ENCODE results near the gene ADAM17.

ADAM17 gene

DNA sequence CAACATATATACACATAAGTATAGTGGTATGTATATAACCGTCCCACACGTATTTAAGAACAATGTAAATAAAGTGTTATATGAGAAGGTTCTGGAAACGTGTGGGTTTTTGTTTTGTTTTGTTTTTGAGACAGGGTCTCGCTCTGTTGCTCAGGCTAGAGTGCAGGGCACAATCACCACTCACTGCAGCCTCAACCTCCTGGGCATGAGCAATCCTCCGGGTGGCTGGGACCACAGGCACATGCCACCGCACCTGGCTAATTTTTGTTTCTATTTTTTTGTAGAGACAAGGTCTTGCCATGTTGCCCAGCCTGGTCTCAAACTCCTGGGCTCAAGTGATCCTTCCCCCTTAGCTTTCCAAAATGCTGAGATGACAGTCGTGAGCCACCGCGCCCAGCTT is 6.2 kb downstream of the ADAM17 start:
- ATAC-seq (ENCODE audit: low read depth) (no peak), DNase-seq (ENCODE audit: low spot score) (no peak)
- no peak overlapping the region for H3K27ac ChIP-seq (ENCODE audit: poor library complexity, severe bottlenecking)
- H3K9me3 ChIP-seq (ENCODE audit: severe bottlenecking), result no peaks in the 10 kb centered on the region
- H3K36me3 ChIP-seq (ENCODE audit: low read depth), result no peaks in the 10 kb centered on the region
- TF ChIP-seq, protein P1, sequence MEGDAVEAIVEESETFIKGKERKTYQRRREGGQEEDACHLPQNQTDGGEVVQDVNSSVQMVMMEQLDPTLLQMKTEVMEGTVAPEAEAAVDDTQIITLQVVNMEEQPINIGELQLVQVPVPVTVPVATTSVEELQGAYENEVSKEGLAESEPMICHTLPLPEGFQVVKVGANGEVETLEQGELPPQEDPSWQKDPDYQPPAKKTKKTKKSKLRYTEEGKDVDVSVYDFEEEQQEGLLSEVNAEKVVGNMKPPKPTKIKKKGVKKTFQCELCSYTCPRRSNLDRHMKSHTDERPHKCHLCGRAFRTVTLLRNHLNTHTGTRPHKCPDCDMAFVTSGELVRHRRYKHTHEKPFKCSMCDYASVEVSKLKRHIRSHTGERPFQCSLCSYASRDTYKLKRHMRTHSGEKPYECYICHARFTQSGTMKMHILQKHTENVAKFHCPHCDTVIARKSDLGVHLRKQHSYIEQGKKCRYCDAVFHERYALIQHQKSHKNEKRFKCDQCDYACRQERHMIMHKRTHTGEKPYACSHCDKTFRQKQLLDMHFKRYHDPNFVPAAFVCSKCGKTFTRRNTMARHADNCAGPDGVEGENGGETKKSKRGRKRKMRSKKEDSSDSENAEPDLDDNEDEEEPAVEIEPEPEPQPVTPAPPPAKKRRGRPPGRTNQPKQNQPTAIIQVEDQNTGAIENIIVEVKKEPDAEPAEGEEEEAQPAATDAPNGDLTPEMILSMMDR (IDR thresholded peaks at IDR 0.05; ENCODE audit: poor library complexity, severe bottlenecking), result no peak
- no peaks in the 10 kb centered on the region for H3K27me3 ChIP-seq (ENCODE audit: insufficient read depth, poor library complexity, severe bottlenecking)
- H3K4me1 ChIP-seq (ENCODE audit: insufficient read depth, poor library complexity, severe bottlenecking), result peaks cover 23% of the 10 kb centered on the region
- no peak overlapping the region for H3K4me3 ChIP-seq (ENCODE audit: severe bottlenecking)

- no peak for DNase-seq (ENCODE audit: low spot score)
- H3K4me1 ChIP-seq (ENCODE audit: insufficient read depth, poor library complexity, severe bottlenecking), result peaks cover 20% of the 10 kb centered on the region
- H3K27ac ChIP-seq (ENCODE audit: poor library complexity, severe bottlenecking), result no peak overlapping the region
- TF ChIP-seq, protein P1 (IDR thresholded peaks at IDR 0.05; ENCODE audit: poor library complexity, severe bottlenecking), result no peak
- ATAC-seq (ENCODE audit: low read depth), result no peak
- no peaks in the 10 kb centered on the region for H3K27me3 ChIP-seq (ENCODE audit: insufficient read depth, poor library complexity, severe bottlenecking)
- H3K36me3 ChIP-seq (ENCODE audit: low read depth), result no peaks in the 10 kb centered on the region
- no peak overlapping the region for H3K4me3 ChIP-seq (ENCODE audit: severe bottlenecking)
- H3K9me3 ChIP-seq (ENCODE audit: severe bottlenecking), result no peaks in the 10 kb centered on the region
Measured at GRCh38 chr2:9548506-9548905, 7.1 kb downstream of the ADAM17 start.

- TF ChIP-seq, protein P1 (IDR thresholded peaks at IDR 0.05; ENCODE audit: poor library complexity, severe bottlenecking), result no peak
- no peak for ATAC-seq (ENCODE audit: low read depth)
- Histone ChIP-seq H3K9me3 (ENCODE audit: severe bottlenecking) (no peaks in the 10 kb centered on the region), H3K27ac (ENCODE audit: poor library complexity, severe bottlenecking) (no peak overlapping the region), H3K27me3 (ENCODE audit: insufficient read depth, poor library complexity, severe bottlenecking) (no peaks in the 10 kb centered on the region), H3K4me3 (ENCODE audit: severe bottlenecking) (no peak overlapping the region), H3K4me1 (ENCODE audit: insufficient read depth, poor library complexity, severe bottlenecking) (peaks cover 12% of the 10 kb centered on the region), H3K36me3 (ENCODE audit: low read depth) (no peaks in the 10 kb centered on the region; the same call in 1 of the 2 replicates)
- DNase-seq (ENCODE audit: low spot score), result no peak
Measured at GRCh38 chr2:9547262-9547991, 8.2 kb downstream of the ADAM17 start.

DNA sequence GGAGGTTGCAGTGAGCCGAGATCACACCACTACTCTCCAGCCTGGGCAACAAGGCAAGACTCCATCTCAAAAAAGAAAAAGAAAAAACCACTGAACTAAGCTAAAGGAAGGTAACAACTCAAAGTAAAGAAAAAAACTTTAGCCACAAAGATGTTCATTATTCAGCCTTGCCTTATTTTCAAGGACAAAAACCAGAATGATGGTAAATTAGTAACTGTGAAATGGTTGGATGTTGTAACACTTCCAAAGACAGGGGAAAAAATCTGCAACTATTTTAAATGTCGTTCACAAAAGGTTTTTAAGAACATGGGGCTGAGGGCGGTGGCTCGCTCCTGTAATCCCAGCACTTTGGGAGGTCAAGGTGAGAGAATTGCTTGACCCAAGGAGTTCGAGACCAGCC is 10.1 kb downstream of the ADAM17 start:
- DNase-seq (ENCODE audit: low spot score) (no peak), ATAC-seq (ENCODE audit: low read depth) (no peak)
- Histone ChIP-seq H3K4me3 (ENCODE audit: severe bottlenecking) (no peak overlapping the region), H3K4me1 (ENCODE audit: insufficient read depth, poor library complexity, severe bottlenecking) (peaks cover 7% of the 10 kb centered on the region), H3K27me3 (ENCODE audit: insufficient read depth, poor library complexity, severe bottlenecking) (no peaks in the 10 kb centered on the region), H3K9me3 (ENCODE audit: severe bottlenecking) (no peaks in the 10 kb centered on the region), H3K36me3 (ENCODE audit: low read depth) (peaks cover 2% of the 10 kb centered on the region), H3K27ac (ENCODE audit: poor library complexity, severe bottlenecking) (no peak overlapping the region)
- TF ChIP-seq, protein P1 (IDR thresholded peaks at IDR 0.05; ENCODE audit: poor library complexity, severe bottlenecking), result no peak

GRCh38 chr2:9543557-9543956 is 12.1 kb downstream of the ADAM17 start:
- no peak for ATAC-seq (ENCODE audit: low read depth)
- peaks cover 23% of the 10 kb centered on the region for H3K4me1 ChIP-seq (ENCODE audit: insufficient read depth, poor library complexity, severe bottlenecking)

More at GRCh38 chr2:9543557-9543956, 12.1 kb downstream of the ADAM17 start:
- TF ChIP-seq, protein P1 (IDR thresholded peaks at IDR 0.05; ENCODE audit: poor library complexity, severe bottlenecking), result no peak
- H3K4me3 ChIP-seq (ENCODE audit: severe bottlenecking), result no peak overlapping the region
- H3K27ac ChIP-seq (ENCODE audit: poor library complexity, severe bottlenecking), result no peak overlapping the region
- H3K9me3 ChIP-seq (ENCODE audit: severe bottlenecking), result no peaks in the 10 kb centered on the region
- H3K27me3 ChIP-seq (ENCODE audit: insufficient read depth, poor library complexity, severe bottlenecking), result no peaks in the 10 kb centered on the region
- H3K36me3 ChIP-seq (ENCODE audit: low read depth), result peaks cover 2% of the 10 kb centered on the region
- no peak for DNase-seq (ENCODE audit: low spot score)

Data from RWPE2 (cell line).